Activated CD8-positive, alpha-beta memory T cell treated with anti-CD3 and anti-CD28 coated beads, Interleukin-2, amount 50 U/mL, for 4 hours (primary cell): ENCODE results near the gene PRAMEF5.
"Not testable (repeated sequence)": the region's sequence is repeated elsewhere in the genome, so short reads cannot be mapped to it uniquely, and the experiment has no call there.

Source experiments
- DNase-seq: peaks from one replicate; pipeline ENCODE4 v3.0.0-alpha.2; 2020

PRAMEF5 gene

DNA sequence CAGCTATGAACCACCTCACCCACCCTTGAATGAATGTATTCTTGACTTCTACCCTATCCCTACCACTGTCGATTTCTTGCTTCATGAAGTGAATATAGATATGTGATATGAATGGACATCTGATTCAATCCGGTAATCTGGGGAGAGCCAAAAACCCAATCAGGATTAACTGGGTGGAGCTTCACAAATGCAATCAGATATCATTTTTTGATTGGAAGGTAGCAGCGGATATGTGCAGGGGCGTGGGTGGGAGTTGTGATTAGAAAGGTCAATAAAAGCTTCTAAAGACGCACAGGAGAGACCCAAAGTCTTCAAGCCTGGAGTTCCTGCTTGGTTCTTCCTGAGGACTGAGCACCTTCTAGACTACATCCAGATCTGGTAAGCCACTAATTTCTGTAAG, at the start of gene PRAMEF5:
Gene PRAMEF5, plus strand, starts transcription at position 301 of the 400 bp plus-strand sequence. CDS start 5,071 bp downstream, outside the sequence.
- DNase-seq, result not testable (repeated sequence)

DNA sequence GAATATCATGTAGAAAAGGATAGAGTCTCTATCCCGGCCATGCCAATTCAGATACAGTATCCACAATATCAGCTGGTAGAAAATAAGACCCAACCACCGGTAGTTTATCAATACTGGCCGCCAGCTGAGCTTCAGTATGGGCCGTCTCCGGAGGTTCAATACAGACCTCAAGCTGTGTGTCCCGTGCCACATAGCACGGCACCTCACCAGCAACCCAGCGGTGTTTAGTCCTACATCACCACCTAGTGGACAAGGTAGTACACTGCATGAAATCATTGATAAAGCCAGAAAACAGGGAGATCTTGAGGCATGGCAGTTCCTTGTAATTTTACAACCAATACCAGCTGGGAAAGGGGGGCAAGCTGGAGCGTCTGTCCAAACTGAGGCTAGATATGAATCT, 45.3 kb upstream of the PRAMEF5 start:
- DNase-seq, result not testable (repeated sequence)

DNA sequence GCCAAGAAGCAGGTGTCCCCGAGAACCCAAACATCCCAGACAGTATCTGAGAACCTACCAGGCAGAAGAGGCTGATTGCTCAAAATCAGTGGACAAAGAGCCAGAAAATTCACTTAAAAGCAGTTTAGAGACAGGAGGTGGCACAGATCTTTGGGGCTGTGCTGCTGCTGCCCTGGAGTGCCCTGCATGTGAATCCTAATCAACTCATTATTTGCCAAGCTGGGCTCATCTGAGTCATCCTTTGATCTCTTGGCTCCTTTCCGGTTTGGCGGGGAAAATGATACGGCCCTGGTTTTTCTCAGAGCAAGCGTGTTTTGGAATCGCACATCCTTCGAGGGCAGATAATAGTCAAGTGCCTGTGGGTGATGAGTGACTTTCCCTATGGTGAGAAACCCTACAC, 37.4 kb upstream of the PRAMEF5 start:
- DNase-seq, result not testable (repeated sequence)

DNA sequence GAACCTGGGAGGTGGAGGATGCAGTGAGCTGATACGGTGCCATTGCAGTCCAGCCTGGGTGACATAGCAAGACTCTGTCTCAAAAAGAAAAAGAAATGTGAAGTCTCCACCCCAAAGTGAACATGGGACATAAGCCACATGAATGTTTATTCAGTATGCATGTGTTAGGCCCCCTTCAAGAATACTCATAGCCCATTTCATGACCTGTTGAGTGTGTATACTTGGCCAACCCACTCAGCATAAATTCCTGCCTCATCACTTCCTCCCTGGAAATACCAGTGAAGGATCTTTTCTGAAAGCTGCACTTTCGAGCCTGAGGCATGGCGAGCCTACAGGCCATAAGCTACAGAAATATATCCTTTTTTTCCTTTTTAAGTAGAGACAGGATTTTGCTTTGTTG, 34.8 kb upstream of the PRAMEF5 start:
- DNase-seq, result not testable (repeated sequence)

DNA sequence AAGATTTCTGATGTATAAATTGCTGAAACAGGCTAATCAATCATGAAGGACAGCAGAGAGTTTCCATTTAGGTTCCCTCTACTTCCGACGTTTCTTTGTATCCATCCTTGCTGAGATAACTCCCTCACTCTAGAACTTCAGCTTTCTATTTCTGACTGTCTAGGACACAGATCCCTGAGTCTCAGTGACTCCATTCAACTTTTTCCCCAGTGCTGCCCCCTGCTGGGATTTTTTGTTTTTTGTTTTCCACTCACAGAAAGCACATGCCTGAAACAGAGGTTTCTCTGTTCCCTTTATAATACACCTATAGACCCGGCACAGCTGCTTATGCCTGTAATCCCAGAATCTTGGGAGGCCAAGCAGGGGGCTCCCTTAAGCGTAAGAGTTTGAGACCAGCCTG, 31.2 kb upstream of the PRAMEF5 start:
- DNase-seq, result not testable (repeated sequence)

DNA sequence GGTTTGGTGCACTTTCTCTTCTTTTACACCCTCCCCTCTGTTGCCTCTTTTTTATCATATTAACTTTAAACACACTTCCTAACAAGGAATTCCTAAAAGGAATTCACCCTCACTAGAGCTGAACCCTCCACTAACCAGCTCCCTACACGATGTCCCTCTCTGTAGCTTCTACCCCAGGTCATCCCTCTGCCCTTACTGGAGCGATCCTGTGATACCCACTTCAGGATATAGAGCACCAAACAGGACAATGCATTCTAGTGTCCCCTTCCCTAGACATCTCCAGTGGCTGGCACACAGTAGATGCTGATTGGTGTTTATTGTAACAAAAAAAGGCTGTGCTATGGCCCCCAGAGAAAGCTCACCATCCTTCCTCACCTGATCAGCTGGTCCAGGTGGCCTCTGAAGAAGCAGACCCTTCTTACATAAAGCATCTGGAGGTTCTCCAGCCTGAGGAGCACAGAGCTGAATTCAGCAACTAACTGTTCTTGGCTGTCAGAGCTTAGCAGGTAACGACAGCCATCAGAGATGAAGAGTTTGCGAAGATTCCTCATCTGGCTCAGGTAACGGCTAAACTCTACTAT, 29.4 kb upstream of the PRAMEF5 start:
- no peak for DNase-seq

DNA sequence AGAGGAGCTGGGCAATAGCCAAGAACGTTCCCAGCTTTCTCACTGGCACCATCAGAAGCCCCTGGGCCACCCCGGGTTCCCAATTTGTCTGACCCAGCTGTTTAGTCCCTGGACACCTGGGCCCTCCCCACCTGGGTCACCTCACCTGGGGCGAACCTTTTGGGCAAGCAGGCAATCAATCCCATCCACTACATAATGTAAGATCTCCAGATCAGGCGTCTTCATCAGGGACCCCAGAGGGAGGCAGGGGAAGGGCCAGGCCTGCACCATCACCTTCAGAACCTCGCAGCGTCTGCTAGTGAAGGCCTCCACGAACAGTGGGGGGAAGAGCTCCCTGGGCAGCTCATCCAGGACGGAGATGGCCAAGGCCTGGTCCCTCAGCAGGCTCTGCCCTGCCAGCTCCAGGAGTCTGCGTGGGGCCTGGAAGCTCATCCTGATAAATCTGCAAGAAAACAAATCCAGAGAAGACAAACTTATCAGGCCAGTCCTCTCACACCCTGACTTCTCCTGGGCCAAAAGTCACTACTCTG, 28.3 kb upstream of the PRAMEF5 start, which contains the start of gene PRAMEF18:
Gene PRAMEF18, minus strand, starts transcription at position 480 of the 530 bp plus-strand sequence. Its CDS starts 48 bp downstream, at position 432.
- not testable (repeated sequence) for DNase-seq

DNA sequence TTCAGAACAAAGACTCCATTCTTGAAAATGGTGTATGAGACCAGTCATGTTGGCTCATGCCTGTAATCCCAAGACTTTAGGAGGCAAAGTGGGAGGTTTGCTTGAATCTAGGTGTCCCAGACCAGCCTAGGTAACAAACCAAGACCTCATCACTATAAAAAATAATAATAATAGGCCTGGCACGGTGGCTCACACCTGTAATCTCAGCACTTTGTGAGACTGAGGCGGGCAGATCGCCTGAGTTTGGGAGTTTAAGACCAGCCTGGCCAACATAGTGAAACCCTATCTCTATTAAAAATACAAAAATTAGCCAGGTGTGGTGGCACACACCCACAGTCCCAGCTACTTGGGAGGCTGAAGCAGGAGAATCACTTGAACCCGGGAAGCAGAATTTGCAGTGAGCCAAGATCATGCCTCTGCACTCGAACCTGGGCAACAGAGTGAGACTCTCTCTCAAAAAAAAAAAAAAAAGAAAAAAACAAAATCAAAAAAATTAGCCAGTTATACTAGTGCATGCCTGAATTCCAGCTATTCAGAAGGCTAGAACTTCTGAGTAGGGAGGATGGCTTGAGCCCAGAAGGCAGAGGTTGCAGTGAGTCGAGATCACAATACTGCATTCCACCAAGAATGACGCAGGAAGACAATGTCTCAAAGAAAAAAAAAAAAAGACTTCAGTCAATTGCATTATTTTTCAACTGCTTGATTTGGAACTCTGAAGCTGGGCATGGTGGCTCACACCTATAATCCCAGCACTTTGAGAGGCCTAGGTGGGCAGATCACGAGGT, 26.5 kb upstream of the PRAMEF5 start:
- not testable (repeated sequence) for DNase-seq

DNA sequence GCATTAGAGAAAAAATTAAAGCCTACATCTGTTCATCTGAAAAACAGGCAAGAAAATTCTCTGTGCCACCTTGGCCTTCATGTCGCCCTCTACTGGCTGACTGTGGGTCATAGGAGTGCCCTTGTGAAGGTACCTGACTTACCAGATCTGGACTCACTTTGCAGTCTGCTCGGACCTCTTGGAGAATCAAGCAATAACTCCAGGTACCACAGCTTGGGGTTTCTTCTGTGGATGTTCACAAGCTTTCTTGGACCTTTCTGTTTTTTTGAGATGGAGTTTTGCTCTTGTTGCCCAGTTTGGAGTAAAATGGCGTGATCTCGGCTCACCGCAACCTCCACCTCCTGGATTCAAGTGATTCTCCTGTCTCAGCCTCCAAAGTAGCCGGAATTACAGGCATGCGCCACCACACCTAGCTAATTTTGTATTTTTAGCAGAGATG, 25.6 kb upstream of the PRAMEF5 start:
- peak; percentile 25 for DNase-seq

DNA sequence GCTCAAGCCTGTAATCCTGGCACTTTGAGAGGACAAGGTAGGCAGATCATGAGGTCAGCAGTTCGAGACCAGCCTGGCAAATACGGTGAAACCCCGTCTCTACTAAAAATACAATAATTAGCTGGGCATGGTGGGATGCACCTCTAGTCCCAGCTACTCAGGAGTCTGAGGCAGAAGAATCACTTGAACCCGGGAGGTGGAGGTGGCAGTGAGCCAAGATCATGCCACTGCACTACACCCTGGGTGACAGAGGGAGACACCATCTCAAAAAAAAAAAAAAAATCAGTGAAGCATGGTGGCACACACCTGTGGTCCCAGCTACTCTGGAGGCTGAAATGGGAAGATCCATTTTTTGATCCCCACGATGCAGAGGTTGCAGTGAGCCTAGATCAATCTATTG, 23.9 kb upstream of the PRAMEF5 start:
- not testable (repeated sequence) for DNase-seq

DNA sequence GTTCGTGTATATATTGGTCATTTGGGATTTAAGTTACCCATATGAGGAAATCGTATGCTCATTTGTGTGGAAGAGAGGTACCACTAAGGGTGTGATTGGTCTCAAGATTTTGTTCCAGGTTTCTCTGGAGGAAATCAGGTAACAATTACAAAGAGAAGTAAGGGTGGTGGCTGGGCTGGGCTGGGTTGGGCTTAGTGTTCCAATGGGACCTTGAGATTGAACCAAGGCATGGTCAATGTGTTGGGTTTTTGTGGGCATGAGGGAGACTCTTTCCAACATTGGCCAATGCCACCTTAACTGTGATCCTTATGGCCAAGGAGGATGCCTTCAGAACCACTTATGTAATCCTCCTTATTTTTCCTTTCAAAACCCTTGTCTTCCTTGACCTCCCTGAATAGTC, 23.4 kb upstream of the PRAMEF5 start:
- DNase-seq, result not testable (repeated sequence)

DNA sequence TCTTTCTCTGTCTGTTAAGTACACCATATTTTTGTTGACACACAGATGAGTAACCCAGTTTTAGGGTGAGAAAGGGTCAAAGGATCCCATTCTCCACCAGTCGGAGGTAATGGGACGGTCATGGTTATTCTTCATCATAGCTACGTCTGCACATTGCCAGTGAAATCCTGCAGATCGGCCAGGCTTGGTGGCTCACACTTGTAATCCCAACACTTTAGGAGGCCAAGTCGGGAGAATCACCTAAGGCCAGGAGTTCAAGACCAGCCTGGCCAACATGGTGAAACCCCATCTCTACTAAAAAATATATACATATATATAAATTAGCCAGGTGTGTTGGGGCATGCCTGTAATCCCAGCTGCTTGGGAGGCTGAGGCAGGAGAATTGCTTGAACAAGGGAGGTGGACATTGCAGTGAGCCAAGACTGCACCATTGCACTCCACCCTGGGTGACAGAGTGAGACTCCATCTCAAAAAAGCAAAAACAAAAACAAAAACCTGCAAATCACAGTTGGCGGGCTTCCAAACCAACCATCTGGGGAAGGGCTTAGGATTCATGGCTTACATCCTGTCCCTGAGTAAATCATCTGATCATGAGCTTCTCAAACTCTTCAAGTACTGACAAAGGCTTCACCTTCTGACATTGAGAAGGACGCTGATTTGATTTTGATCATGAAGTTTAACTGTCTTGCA, 22.8 kb upstream of the PRAMEF5 start:
- not testable (repeated sequence) for DNase-seq

DNA sequence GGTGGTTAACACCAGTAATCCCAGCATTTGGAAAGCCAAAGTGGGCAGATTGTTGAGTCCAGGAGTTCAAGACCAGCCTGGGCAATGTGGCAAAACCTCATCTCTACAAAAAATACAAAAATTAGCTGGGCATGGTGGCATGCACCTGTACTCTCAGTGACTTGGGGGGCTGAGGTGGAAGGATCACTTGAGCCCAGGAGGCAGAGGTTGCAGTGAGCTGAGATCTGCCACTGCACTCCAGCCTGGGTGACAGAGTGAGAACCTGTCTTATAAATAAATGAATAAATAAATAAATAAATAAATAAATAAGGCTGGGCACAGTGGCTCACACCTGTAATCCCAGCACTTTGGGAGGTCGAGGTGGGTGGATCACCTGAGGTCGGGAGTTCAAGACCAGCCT, 21.9 kb upstream of the PRAMEF5 start:
- DNase-seq, result not testable (repeated sequence)

DNA sequence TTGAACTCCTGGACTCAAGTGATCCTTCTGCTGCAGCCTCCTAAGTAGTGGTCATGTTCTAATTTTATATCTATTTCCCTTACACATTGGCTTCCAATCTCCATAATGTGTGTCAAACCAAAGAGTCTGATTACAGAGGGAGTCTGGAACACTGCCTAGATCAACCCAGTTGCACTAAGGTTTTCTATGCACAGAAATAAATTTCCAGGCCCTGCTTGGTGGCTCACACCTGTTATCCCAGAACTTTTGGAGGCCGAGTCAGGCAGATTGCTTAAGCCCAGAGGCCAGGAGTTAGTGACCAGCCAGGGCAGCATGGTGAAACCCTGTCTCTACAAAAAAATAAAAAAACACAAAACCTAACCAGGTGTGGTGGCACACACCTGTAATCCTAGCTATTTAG, 19.9 kb upstream of the PRAMEF5 start:
- DNase-seq, result not testable (repeated sequence)

DNA sequence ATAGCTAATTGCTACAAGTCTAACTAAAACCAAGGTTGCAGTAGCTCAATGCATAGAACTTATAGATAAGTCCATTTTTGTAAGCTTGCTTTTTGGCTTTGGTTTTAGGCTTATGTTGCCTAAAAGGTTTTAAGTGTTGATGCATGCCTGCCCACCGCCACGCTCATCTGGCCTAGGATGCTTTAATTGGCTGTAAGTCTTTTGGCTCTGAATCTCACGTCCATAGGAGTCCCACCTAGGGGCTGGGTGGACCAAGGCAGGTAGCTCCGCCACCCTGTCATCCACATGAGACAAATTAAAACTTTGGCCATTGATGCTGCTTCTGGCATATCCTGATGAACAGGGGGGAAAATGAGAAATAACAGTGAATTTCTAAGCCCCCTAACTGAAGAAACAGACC, 16.4 kb upstream of the PRAMEF5 start:
- not testable (repeated sequence) for DNase-seq

DNA sequence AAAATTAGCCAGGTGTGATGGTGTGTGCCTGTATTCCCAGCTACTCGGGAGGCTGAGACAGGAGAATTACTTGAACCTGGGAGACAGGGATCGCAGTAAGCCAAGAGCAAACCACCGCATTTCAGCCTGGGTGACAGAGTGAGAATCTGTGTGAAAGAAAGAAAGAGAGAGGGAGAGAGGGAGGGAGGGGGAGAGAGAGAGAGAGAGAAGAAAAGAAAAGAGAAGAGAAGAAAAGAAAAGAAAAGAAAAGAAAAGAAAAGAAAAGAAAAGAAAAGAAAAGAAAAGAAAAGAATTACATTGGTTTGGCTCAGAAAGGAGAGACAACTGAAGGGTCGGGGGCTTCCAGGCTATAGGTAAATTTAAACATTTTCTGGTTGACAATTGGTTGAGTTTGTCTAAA, 14.4 kb upstream of the PRAMEF5 start:
- DNase-seq, result not testable (repeated sequence)

DNA sequence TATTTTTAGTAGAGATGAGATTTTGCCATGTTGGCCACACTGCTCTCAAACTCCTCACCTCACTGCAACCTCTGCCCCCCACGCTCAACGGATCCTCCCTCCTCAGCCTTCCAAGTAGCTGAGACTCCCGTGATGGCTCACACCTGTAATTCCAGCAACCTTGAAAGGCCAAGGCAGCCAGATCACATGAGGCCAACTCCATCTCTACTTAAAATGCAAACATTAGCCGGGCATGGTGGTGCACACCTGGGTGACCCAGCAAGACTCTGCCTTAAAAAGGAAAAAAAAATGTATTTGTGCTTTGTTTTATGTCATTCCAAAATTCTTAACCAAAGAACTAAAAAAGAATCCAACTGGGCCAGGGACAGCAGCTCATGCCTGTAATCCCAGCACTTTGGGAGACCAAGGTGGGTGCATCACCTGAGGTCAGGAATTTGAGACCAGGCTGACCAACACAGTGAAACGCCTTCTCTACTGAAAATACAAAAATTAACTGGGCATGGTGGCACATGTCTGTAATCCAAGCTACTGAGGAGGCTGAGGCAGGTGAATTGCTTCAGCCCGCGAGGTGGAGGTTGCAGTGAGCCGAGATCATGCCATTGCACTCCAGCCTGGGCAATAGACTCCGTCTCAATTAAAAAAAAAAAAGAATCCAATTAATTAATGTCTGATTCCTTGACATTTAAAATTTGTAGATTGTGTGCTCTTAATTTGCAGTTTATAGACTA, 10.3 kb upstream of the PRAMEF5 start:
- not testable (repeated sequence) for DNase-seq

DNA sequence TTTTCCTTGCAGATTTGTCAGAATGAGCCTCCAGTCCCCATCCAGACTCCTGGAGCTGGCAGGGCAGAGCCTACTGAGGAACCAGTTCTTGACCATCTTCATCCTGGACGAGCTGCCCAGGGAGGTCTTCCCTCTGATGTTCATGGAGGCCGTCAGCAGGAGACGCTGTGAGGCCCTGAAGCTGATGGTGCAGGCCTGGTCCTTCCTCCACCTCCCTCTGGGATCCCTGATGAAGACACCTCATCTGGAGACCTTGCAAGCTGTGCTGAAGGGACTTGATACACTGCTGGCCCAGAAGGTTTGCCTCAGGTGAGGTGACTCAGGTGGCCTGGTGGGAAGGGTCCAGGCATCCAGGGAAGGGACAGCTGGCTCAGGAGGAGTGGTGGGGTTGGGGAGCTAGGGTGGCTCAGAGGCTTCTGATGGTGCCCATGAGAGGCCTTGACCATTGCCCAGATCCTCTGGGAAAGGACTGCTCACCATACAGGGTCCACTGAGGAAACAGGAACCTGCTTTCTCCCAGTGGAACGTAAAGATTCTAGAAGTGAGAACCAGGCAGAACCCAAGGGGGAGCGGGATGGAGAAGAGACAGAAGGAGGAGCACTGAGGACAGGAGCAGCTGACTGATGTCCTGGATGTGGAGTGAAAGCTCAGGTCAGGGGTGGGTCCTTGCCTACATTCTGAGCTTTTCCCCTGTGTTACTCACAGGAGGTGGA, 8.0 kb upstream of the PRAMEF5 start:
- not testable (repeated sequence) for DNase-seq

DNA sequence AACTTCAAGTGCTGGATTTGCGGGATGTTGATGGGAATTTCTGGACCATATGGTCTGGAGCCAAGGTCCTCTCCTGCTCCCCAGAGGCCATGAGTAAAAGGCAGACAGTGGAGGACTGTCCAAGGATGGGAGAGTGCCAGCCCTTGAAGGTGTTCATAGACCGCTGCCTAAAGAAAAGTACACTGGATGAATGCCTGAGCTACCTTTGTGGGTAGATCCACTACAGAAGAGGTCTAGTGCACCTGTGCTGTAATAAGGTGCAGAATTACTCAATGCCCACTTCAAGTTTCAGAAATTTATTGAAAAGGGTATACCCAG, 7.5 kb upstream of the PRAMEF5 start:
- DNase-seq, result not testable (repeated sequence)

DNA sequence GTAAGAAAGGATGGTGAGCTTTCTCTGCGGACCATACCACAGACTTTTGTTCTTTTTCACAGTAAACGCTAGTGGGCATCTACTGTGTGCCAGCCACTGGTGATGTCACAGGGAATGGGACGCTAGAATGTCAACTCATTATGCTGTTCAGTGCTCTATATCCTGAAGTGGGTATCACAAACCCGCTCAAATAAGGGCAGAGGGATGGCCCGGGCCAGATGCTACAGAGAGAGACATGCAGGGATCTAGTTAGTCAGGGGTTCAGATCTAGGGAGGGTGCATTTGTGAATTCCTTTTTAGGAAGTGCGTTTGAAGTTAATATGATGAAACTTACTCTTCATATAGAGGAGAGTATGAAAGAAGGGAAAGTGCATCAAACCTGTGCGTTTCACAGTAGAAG, 6.9 kb upstream of the PRAMEF5 start:
- DNase-seq, result not testable (repeated sequence)

DNA sequence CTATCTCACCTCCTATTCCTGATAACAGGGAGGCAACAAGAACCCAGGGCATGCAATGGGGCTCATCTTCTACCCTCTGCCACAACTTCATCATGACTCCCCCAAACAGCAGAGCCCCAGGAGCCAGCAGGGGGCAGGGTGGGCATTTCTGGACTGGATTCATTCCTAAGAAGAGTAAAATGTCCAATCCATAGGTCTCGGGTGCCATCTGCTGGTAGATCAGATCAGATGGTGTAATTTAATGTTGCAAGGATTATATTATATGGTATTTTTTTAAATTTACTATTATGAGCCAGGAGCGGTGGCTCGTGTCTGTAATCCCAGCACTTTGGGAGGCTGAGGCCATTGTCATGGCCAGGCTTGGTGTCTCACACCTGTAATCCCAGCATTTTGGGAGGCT, 11.1 kb downstream of the PRAMEF5 start:
- DNase-seq, result not testable (repeated sequence)

DNA sequence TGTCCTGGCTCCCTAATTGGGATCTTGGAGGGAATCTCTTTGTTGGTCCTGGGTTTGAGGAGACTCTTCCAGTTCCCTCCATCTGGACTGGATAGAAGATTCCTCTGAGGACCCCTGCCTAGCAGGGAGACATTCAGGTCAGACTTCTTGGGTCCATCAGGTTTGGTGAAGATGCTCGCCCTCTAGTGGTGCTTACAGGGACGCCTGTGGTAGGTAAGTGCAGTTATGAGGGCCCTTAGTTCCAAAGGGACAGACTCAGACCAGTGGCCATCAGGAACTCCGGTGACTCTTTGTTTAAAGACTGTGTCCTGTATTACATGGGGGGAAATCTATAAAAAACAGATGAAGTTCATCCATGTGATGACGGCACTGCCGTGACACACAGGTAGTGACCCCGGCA, 23.0 kb downstream of the PRAMEF5 start:
- DNase-seq, result not testable (repeated sequence)
